Vagina (tissue), 2 donors: ENCODE results near the gene SHFL.

ENCODE experiments used
- CTCF ChIP-seq, 3 experiments: fragments of 450-650 bp in 2 of 3; fragments of 200-600 bp in 1 of 3; sonication (generic) in 1 of 3; IDR thresholded peaks; one replicate each; pipeline ENCODE4 v1.5.1; 2017 to 2019; ENCODE audit warnings: antibody characterized with exemption in 3 of 3, mild to moderate bottlenecking in 2 of 3, moderate library complexity in 2 of 3
- POLR2A ChIP-seq, 2 donors: fragments of 450-650 bp; IDR thresholded peaks; one replicate each; pipeline ENCODE4 v1.6.1; 2017; ENCODE audit warnings: antibody characterized with exemption in 2 of 2, mild to moderate bottlenecking in 2 of 2, moderate library complexity in 2 of 2

DNA sequence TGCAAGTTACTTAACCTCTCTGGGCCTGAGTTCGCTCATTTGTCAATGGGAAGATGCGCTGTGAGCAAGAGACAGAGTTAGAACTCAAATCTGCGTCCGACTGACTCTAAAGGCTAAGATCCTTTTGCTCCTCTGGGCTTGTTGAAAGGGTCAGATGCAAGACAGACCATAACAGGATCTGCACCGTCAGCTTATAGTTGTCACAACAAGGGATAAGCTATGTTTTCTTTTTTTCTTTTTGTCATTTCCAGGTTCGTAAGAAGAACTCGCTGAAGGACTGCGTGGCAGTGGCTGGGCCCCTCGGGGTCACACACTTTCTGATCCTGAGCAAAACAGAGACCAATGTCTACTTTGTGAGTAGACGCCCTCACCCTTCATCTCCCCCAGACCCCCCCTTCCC lies 21.1 kb downstream of the SHFL start:
- TF ChIP-seq CTCF (IDR thresholded peaks at IDR 0.05) (no peak), POLR2A (IDR thresholded peaks at IDR 0.05) (no peak)
